ENCODE results near the gene HNRNPLL. TPM values are rescaled to one million over a fixed set of nuclear protein-coding genes. Genes with fewer than 3 reads are reported as not detected.

The HNRNPLL gene
- total RNA-seq, 1 donor: 46.0 TPM

- no peaks in the 10 kb centered on the region for H3K27me3 ChIP-seq (ENCODE audit: insufficient read depth, low read length)
- H3K79me2 ChIP-seq (ENCODE audit: insufficient read depth, low read length): no peaks in the 10 kb centered on the region
- H3K27ac ChIP-seq (ENCODE audit: low read depth, low read length): no peak overlapping the region
- H4K20me1 ChIP-seq (ENCODE audit: insufficient read depth, low read length): no peaks in the 10 kb centered on the region
- DNase-seq (ENCODE audit: insufficient read length, low spot score, missing footprints): peak; percentile 62
- TF ChIP-seq CTCF (IDR thresholded peaks at IDR 0.05; ENCODE audit: extremely low read depth, low read depth, low read length): no peak
- peaks cover 9% of the 10 kb centered on the region for H3K4me1 ChIP-seq (ENCODE audit: insufficient read depth, low read length)
- no peaks in the 10 kb centered on the region for H3K9me3 ChIP-seq (ENCODE audit: low read depth, low read length)
- H3K36me3 ChIP-seq (ENCODE audit: insufficient read depth, low read length): no peaks in the 10 kb centered on the region
- peak overlapping the region; percentile 15 for H3K4me2 ChIP-seq (ENCODE audit: insufficient read depth, low read length)
- no peak overlapping the region for H3K4me3 ChIP-seq (ENCODE audit: insufficient read depth, low read length)
- H2AFZ ChIP-seq (ENCODE audit: low read length): no peak overlapping the region
Observed at GRCh38 chr2:38620282-38620977, 17.7 kb upstream of the HNRNPLL start.

GRCh38 chr2:38619458-38620164, 16.9 kb upstream of the HNRNPLL start:
- Histone ChIP-seq H3K27ac (ENCODE audit: low read depth, low read length) (no peak overlapping the region), H3K4me1 (ENCODE audit: insufficient read depth, low read length) (peaks cover 9% of the 10 kb centered on the region), H2AFZ (ENCODE audit: low read length) (peak overlapping the region; percentile 32), H3K4me2 (ENCODE audit: insufficient read depth, low read length) (no peak overlapping the region), H3K27me3 (ENCODE audit: insufficient read depth, low read length) (no peaks in the 10 kb centered on the region), H3K79me2 (ENCODE audit: insufficient read depth, low read length) (no peaks in the 10 kb centered on the region), H3K36me3 (ENCODE audit: insufficient read depth, low read length) (no peaks in the 10 kb centered on the region), H4K20me1 (ENCODE audit: insufficient read depth, low read length) (no peaks in the 10 kb centered on the region), H3K4me3 (ENCODE audit: insufficient read depth, low read length) (no peak overlapping the region), H3K9me3 (ENCODE audit: low read depth, low read length) (no peaks in the 10 kb centered on the region)
- TF ChIP-seq CTCF (IDR thresholded peaks at IDR 0.05; ENCODE audit: extremely low read depth, low read depth, low read length): no peak
- no peak for DNase-seq (ENCODE audit: insufficient read length, low spot score, missing footprints)

- H3K4me1 ChIP-seq (ENCODE audit: insufficient read depth, low read length): peaks cover 9% of the 10 kb centered on the region
- no peaks in the 10 kb centered on the region for H3K9me3 ChIP-seq (ENCODE audit: low read depth, low read length)
- peak; percentile 60 for DNase-seq (ENCODE audit: insufficient read length, low spot score, missing footprints)
- H4K20me1 ChIP-seq (ENCODE audit: insufficient read depth, low read length): no peaks in the 10 kb centered on the region
- no peak for TF ChIP-seq CTCF (IDR thresholded peaks at IDR 0.05; ENCODE audit: extremely low read depth, low read depth, low read length)
- H3K27me3 ChIP-seq (ENCODE audit: insufficient read depth, low read length): no peaks in the 10 kb centered on the region
- no peak overlapping the region for H3K4me2 ChIP-seq (ENCODE audit: insufficient read depth, low read length)
- H3K4me3 ChIP-seq (ENCODE audit: insufficient read depth, low read length): no peak overlapping the region
- no peak overlapping the region for H2AFZ ChIP-seq (ENCODE audit: low read length)
- no peaks in the 10 kb centered on the region for H3K36me3 ChIP-seq (ENCODE audit: insufficient read depth, low read length)
- H3K79me2 ChIP-seq (ENCODE audit: insufficient read depth, low read length): no peaks in the 10 kb centered on the region
- no peak overlapping the region for H3K27ac ChIP-seq (ENCODE audit: low read depth, low read length)
Observed at GRCh38 chr2:38617301-38617700, 14.6 kb upstream of the HNRNPLL start.

GRCh38 chr2:38615237-38615636, 12.5 kb upstream of the HNRNPLL start:
- Histone ChIP-seq H3K4me3 (ENCODE audit: insufficient read depth, low read length) (no peak overlapping the region), H4K20me1 (ENCODE audit: insufficient read depth, low read length) (no peaks in the 10 kb centered on the region), H3K9me3 (ENCODE audit: low read depth, low read length) (no peaks in the 10 kb centered on the region)

More at GRCh38 chr2:38615237-38615636, 12.5 kb upstream of the HNRNPLL start:
- peaks cover 6% of the 10 kb centered on the region for H3K4me1 ChIP-seq (ENCODE audit: insufficient read depth, low read length)
- H2AFZ ChIP-seq (ENCODE audit: low read length): no peak overlapping the region
- no peaks in the 10 kb centered on the region for H3K36me3 ChIP-seq (ENCODE audit: insufficient read depth, low read length)
- no peaks in the 10 kb centered on the region for H3K79me2 ChIP-seq (ENCODE audit: insufficient read depth, low read length)
- no peak overlapping the region for H3K4me2 ChIP-seq (ENCODE audit: insufficient read depth, low read length)
- no peak for TF ChIP-seq CTCF (IDR thresholded peaks at IDR 0.05; ENCODE audit: extremely low read depth, low read depth, low read length)
- no peaks in the 10 kb centered on the region for H3K27me3 ChIP-seq (ENCODE audit: insufficient read depth, low read length)
- no peak overlapping the region for H3K27ac ChIP-seq (ENCODE audit: low read depth, low read length)
- peak; percentile 84 for DNase-seq (ENCODE audit: insufficient read length, low spot score, missing footprints)
